Stomach smooth muscle (tissue), 2 donors: Measurements from ENCODE around the gene ATG10.
"Not testable (repeated sequence)": the region's sequence is repeated elsewhere in the genome, so short reads cannot be mapped to it uniquely, and the experiment has no call there.

ENCODE experiments used
- H3K27ac ChIP-seq: one replicate; pipeline ENCODE4 v1.7.0; 2013; ENCODE audit warnings: mild to moderate bottlenecking, low read length, inconsistent platforms
- H3K27me3 ChIP-seq, 2 donors: one replicate each; pipeline ENCODE4 v1.7.0; 2013; ENCODE audit warnings: low read length in 2 of 2; ENCODE audit not compliant: insufficient read depth in 2 of 2, control insufficient read depth in 1 of 2
- H3K36me3 ChIP-seq, 2 donors: one replicate each; pipeline ENCODE4 v1.7.0; 2013; ENCODE audit warnings: low read length in 2 of 2; ENCODE audit not compliant: control insufficient read depth in 2 of 2, insufficient read depth in 2 of 2
- H3K4me1 ChIP-seq: one replicate; pipeline ENCODE4 v1.7.0; 2013; ENCODE audit warnings: low read length; ENCODE audit not compliant: control insufficient read depth, insufficient read depth
- H3K4me3 ChIP-seq, 2 donors: one replicate each; pipeline ENCODE4 v1.7.0; 2013; ENCODE audit warnings: low read length in 2 of 2
- H3K9ac ChIP-seq, 2 donors: one replicate each; pipeline ENCODE4 v1.7.0; 2013; ENCODE audit warnings: low read length in 2 of 2, mild to moderate bottlenecking in 1 of 2
- H3K9me3 ChIP-seq, 2 donors: one replicate each; pipeline ENCODE4 v1.7.0; 2013; ENCODE audit warnings: low read length in 2 of 2; ENCODE audit not compliant: control insufficient read depth in 2 of 2
- donor health status: healthy.
- donor health status: Pancreatic carcinoma.

Gene ATG10

DNA sequence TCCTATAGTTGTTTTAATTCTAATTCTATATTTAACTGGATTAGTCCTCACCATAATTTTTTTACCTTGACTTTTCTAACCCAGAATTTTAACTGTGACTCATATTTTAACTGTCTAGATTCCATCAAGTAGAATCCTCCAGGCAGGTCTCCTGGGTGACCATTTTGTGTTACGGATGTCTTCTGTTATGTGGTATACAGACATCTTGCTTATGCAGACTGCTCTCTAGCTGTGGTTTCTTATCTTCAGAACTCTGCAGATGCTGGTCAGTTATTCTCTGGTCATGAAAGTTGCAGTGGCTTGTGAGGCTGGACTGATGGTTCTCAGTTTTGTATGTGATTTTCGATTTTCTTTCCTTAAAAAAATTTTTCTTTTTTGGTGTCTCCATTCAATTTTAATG, 139.4 kb downstream of the ATG10 start:
- Histone ChIP-seq H3K4me1 (no peaks in the 10 kb centered on the region), H3K4me3 (no peak overlapping the region), H3K36me3 (no peaks in the 10 kb centered on the region), H3K27me3 (no peaks in the 10 kb centered on the region), H3K9ac (no peak overlapping the region), H3K27ac (no peak overlapping the region), H3K9me3 (no peaks in the 10 kb centered on the region)

- Histone ChIP-seq H3K9ac (no peak overlapping the region), H3K27me3 (no peaks in the 10 kb centered on the region), H3K36me3 (no peaks in the 10 kb centered on the region), H3K9me3 (no peaks in the 10 kb centered on the region), H3K27ac (no peak overlapping the region), H3K4me1 (no peaks in the 10 kb centered on the region), H3K4me3 (no peak overlapping the region)
These were observed 144.0 kb downstream of the ATG10 start for GRCh38 chr5:82115858-82116257.

- H3K36me3 ChIP-seq, result no peaks in the 10 kb centered on the region
- H3K9ac ChIP-seq, result no peak overlapping the region
- H3K27ac ChIP-seq, result no peak overlapping the region
- no peaks in the 10 kb centered on the region for H3K9me3 ChIP-seq
- no peaks in the 10 kb centered on the region for H3K4me1 ChIP-seq
- H3K27me3 ChIP-seq, result no peaks in the 10 kb centered on the region
- H3K4me3 ChIP-seq, result no peak overlapping the region
These were observed 148.1 kb downstream of the ATG10 start for GRCh38 chr5:82119889-82120288.

- H3K4me3 ChIP-seq, result no peak overlapping the region
- H3K27ac ChIP-seq, result no peak overlapping the region
- no peaks in the 10 kb centered on the region for H3K36me3 ChIP-seq
- H3K4me1 ChIP-seq, result no peaks in the 10 kb centered on the region
- H3K9me3 ChIP-seq, result no peaks in the 10 kb centered on the region
- H3K27me3 ChIP-seq, result no peaks in the 10 kb centered on the region
- H3K9ac ChIP-seq, result no peak overlapping the region
These were observed 158.0 kb downstream of the ATG10 start for GRCh38 chr5:82129723-82130285.

- H3K36me3 ChIP-seq, result no peaks in the 10 kb centered on the region
- no peak overlapping the region for H3K9ac ChIP-seq
- H3K4me1 ChIP-seq, result no peaks in the 10 kb centered on the region
- H3K4me3 ChIP-seq, result no peak overlapping the region
- H3K27ac ChIP-seq, result no peak overlapping the region
- no peaks in the 10 kb centered on the region for H3K27me3 ChIP-seq
- no peaks in the 10 kb centered on the region for H3K9me3 ChIP-seq
These were observed 158.8 kb downstream of the ATG10 start for GRCh38 chr5:82130602-82131001.

- no peaks in the 10 kb centered on the region for H3K36me3 ChIP-seq
- H3K4me3 ChIP-seq, result no peak overlapping the region
- no peaks in the 10 kb centered on the region for H3K4me1 ChIP-seq
- H3K9ac ChIP-seq, result no peak overlapping the region
- H3K27me3 ChIP-seq, result no peaks in the 10 kb centered on the region
- H3K27ac ChIP-seq, result no peak overlapping the region
- no peaks in the 10 kb centered on the region for H3K9me3 ChIP-seq
These were observed 165.4 kb downstream of the ATG10 start for GRCh38 chr5:82137205-82137604.

- H3K4me3 ChIP-seq, H3K36me3 ChIP-seq, H3K4me1 ChIP-seq, H3K9me3 ChIP-seq, H3K9ac ChIP-seq, H3K27ac ChIP-seq, H3K27me3 ChIP-seq: not testable (repeated sequence)
These were observed 168.0 kb downstream of the ATG10 start for GRCh38 chr5:82139837-82140236.

- Histone ChIP-seq H3K4me3 (no peak overlapping the region), H3K9ac (no peak overlapping the region), H3K9me3 (no peaks in the 10 kb centered on the region), H3K27ac (no peak overlapping the region), H3K36me3 (no peaks in the 10 kb centered on the region), H3K27me3 (no peaks in the 10 kb centered on the region), H3K4me1 (no peaks in the 10 kb centered on the region)
These were observed 170.5 kb downstream of the ATG10 start for GRCh38 chr5:82142217-82142841.

- Histone ChIP-seq H3K9ac (no peak overlapping the region), H3K4me1 (no peaks in the 10 kb centered on the region), H3K9me3 (no peaks in the 10 kb centered on the region), H3K27ac (no peak overlapping the region), H3K4me3 (no peak overlapping the region), H3K36me3 (no peaks in the 10 kb centered on the region), H3K27me3 (no peaks in the 10 kb centered on the region)
These were observed 171.2 kb downstream of the ATG10 start for GRCh38 chr5:82142928-82143577.

DNA sequence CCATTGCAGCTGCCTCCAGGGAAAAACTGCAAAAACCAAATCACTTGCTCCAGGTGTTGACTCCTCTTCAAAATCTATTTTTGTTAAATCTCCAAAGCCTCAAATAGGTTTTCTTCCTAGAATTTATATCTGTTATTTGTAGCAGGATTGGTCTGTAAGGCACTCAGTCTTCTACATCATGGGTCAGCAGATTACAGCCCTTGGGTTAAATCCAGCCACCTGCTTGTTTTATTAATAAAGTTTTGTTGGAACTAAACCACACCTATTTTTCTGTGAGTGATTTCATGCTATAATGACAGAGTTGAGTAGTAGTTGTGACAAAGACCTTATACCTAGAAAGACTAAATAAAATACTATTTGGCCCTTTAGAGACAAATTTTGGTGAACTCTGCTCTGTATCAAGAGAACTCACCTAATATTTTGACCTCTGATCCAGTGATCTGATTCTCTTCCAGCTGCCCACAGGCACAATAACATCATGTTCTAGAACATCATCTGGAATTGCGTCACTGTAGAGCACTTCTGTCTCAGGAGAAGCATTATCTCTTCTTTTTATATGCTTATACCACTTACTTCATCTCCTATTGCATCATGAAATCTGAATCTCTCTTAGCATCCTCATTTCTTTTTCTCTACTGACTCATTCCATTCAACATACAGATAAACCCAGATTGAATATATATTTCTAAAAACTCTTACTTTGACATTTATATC, 176.2 kb downstream of the ATG10 start:
- Histone ChIP-seq H3K9ac (no peak overlapping the region), H3K4me1 (no peaks in the 10 kb centered on the region), H3K9me3 (no peaks in the 10 kb centered on the region), H3K27ac (no peak overlapping the region), H3K27me3 (no peaks in the 10 kb centered on the region), H3K4me3 (no peak overlapping the region), H3K36me3 (no peaks in the 10 kb centered on the region)

GRCh38 chr5:82149434-82149833, 177.6 kb downstream of the ATG10 start:
- no peaks in the 10 kb centered on the region for H3K27me3 ChIP-seq
- no peaks in the 10 kb centered on the region for H3K4me1 ChIP-seq
- H3K9ac ChIP-seq, result no peak overlapping the region
- H3K27ac ChIP-seq, result no peak overlapping the region
- no peak overlapping the region for H3K4me3 ChIP-seq
- H3K9me3 ChIP-seq, result no peaks in the 10 kb centered on the region
- no peaks in the 10 kb centered on the region for H3K36me3 ChIP-seq
